HG03097 (cell line): Measurements from ENCODE around the gene NVL.
A peak's percentile ranks its signal among the peaks of the same experiment; 100 is the strongest.

ENCODE experiments used
- ATAC-seq: cut with Tn5 transposase; IDR thresholded peaks from one replicate; pipeline ENCODE4 v1.9.1; 2021; ENCODE audit not compliant: unreplicated experiment, low FRiP score

The NVL gene

GRCh38 chr1:224289396-224289795 lies 40.6 kb downstream of the NVL start:
- ATAC-seq, result no peak

DNA sequence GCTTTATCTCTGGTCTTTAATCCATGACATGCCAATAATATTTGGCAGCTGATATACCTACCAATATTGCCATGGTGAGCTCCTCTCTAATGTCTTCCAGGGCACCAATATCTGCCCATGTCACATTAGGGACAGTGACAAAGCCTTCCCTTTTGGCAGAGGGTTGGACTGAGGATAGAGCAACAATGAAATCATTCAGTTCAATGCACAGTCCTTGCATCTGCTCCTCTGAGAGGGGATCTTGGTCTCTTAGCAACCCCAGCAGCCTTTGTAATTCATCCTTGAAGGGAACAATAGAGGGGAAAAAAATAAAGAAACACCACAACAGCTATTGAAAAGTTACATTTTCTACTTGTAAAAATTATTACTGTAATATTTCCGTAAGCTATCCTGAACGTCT lies 42.3 kb downstream of the NVL start:
- ATAC-seq, result no peak

- ATAC-seq, result no peak
Observed at GRCh38 chr1:224282140-224282539, 47.8 kb downstream of the NVL start.

GRCh38 chr1:224276771-224277487 lies 53.0 kb downstream of the NVL start:
- ATAC-seq, result no peak

DNA sequence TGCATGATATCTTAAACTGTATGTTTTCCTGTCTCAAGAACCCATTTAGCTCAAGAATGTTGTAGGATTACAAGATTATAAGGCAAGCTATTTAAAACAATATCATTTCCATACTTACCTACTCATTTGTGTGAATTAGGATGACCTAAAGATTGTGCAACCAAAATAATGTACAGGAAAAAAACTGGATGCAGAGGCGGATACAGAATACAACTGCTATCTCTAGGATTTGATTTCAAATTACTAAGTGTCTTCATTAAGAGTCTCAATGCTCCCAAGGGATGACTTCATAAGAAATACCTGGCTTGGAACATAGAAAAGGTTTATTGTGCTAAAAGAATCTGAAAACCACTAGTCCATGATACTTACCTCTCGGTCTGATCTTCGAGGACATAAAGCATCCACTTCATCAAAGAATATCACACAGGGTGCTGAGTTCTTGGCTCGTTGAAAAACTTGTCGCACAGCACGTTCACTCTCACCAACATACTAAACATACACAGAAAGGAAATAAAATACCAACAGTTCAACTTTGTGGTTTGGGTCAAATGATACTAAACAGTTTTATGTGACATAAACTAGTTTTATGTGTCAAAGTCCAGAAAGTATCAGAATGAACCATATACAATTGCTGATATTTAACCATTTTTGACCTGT lies 54.9 kb downstream of the NVL start:
- ATAC-seq, result no peak

- ATAC-seq, result no peak
Observed at GRCh38 chr1:224273641-224274040, 56.3 kb downstream of the NVL start.

DNA sequence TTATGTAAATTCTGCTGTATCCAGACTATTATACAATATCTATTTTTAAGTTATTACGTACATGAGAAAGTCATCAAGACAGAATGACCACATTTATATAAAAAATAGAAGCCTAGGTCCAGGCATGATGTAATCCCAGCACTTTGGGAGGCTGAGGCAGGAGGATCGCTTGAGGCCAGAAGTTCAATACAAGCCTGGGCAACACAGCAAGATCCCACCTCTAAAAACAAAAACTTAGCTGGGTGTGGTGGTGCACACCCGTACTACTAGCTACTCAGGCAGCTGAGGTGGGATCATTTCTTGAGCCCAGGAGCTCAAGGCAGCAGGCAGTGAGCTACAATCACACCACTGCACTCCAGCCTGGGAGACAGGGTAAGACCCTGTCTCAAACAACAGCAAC lies 58.9 kb downstream of the NVL start:
- no peak for ATAC-seq

DNA sequence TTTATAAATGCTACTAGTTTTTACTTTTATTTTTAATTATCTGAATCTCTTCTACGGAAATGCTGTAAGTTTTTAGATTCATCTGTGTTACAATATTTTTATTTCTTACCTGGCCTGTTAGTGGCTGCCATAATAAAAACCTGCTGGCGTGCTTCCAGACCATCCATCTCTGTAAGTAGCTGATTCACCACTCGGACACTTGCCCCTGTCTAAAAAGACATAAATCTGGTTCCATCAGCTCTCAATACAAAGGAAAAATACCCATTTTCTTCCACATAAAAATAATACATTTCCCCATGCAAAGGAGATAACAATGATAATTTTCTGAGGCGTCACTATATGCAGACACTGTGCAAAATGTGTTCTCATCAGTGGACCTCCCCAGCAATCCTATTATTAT lies 62.0 kb downstream of the NVL start:
- ATAC-seq, result no peak

GRCh38 chr1:224266915-224267856 lies 62.8 kb downstream of the NVL start:
- ATAC-seq, result no peak

DNA sequence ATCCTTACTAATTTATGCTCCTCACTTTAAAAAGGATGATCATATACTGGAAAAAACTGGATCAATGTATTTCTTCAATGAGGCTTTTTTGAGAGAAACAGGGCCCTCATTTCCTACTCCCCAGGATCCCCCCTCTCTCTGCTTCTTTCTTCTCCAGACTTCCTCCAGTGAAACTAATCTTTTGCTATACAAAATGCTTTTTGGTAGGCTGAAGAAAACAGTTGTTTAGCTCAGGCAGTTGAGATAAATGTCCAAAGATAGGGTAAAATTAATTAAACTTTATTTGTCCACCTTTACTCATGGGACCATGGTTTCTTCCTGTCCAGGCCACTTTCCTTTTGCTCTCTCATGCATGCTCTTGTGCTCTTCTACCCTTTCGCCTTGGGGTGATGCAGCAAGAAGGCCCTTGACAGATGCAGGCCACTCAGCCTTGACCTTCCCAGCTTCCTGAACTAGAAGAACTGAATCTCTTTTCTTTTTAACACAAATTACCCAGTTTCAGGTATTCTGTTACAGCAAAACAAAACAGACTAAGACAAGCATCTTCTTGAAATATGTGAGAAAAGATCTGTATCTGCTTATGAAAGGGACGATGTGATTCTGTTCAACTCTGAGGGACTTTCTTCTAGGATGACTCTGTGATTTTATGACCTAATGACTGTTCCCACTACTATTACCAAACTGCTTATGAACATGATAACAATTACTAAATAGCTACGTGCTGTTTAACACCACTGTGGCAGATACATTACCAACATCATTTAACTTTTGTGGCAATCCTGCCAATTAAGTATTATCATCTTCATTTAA lies 63.7 kb downstream of the NVL start:
- ATAC-seq, result peak; percentile 58

- no peak for ATAC-seq
Observed at GRCh38 chr1:224264321-224264720, 65.7 kb downstream of the NVL start.

- ATAC-seq, result no peak
Observed at GRCh38 chr1:224262373-224263054, 67.5 kb downstream of the NVL start.

DNA sequence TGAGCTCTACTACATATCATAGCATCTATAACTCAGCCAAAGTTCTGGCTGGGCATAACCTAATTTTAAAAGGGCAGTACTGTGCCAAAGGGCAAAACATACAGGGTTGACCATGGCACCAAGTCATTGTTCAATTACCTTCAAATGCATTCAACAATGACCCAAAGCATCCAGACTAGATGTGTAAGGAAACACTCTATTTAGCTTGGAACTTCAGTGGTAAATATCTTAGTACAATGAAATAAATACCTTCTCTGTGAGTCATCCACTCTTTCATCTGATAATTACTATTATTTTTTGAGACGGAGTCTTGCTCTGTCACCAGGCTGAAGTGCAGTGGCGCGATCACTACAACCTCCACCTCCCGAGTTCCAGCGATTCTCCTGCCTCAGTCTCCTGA lies 70.0 kb downstream of the NVL start:
- ATAC-seq, result no peak

DNA sequence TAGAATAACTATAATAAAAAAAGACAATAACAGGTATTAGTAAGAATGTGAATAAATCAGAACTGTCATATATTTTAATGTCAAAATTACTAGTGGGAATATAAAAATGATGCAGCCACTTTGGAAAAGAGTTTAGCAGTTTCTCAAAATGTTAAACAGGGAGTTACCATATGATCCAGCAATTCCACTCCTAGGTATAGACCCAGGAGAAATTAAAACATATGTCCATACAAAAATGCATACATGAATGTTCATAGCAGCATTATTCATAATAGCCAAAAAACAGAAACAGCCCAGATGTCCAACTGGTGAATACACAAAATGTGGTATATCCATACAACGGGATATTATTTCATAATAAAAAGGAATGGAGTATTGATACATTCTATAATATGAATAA lies 71.6 kb downstream of the NVL start:
- no peak for ATAC-seq

DNA sequence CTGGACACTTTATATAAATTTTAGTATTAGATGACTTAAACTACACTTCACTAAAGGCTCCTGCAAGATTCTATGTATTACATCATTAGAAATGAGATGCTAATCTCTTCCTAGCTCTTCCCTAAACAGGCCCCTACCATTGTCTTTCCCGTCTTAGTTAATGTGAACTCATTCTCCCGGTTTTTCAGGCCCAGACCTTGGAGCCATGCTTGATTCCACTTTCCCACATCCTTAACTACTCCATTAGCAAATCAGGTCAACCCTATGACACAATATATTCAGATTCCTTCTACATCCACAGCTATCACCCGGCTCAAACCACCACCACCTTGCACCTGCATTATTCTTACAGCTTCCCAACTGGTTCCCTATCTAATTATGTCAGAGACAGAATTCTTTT lies 73.3 kb downstream of the NVL start:
- no peak for ATAC-seq

DNA sequence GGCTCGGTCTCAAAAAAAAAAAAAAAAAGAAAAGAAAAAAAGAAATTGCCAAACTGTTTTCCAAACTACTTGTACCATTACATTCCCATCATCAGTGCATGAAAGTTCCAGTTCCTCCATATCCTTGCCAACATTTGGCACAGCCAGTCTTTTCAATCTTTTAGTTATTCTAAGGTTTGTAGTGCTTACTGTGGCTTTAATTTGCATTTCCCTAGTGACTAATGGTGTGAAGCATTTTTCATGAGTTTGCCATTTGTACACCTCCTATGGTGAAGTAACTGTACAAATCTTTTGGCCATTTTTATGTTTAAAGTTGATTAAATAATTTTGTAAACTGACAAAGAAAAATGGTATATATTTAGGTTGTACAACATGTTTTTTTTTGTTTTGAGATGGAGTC lies 76.3 kb downstream of the NVL start:
- no peak for ATAC-seq

DNA sequence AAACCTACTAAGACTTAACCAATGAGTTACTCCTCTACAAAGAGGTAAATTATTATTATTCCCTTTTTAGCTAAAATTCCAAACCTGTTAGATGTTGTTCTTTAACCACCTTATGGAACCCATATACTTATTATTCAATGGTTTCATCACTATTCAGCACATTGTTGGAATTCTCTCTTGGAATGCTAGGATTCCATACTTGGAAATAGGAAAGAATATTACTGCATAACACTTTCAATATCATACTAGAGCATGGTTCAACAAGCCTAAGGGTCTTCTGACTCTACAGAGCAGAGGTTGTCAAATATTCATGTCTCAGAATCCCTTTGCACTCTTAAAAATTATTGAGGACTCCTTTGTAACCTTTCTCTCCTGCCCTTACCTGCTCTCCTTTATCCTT lies 77.5 kb downstream of the NVL start:
- ATAC-seq, result no peak

- ATAC-seq, result no peak
Observed at GRCh38 chr1:224251741-224252146, 78.2 kb downstream of the NVL start.

GRCh38 chr1:224245188-224245587 lies 84.8 kb downstream of the NVL start:
- ATAC-seq, result no peak

DNA sequence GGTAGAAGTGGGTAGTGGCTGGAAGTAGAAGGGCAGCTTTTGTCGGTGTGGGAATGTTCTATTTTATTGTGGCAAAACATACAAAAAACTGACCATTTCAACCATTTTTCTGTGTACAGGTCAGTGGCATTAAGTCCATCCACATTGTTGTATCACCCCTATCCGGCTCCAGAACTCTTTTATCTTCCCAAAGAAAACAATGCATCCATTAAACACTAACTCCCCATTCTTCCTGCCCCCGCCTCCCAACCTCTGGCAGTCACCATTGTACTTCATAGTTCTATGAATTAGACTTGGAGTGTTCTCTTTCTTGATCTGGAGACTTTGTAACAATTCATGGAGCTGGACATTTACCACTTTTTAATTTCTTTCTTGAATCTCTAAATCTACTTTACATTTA lies 91.2 kb downstream of the NVL start:
- ATAC-seq, result no peak
